HepG2 (cell line): ENCODE data around the gene EEF1AKMT3. TPM values are rescaled to one million over a fixed set of nuclear protein-coding genes. Genes with fewer than 3 reads are reported as not detected.
A peak's percentile ranks its signal among the peaks of the same experiment; 100 is the strongest.

Experiments
- GABPB1 ChIP-seq: IDR thresholded peaks from 2 replicates; pipeline ENCODE4 v1.6.1; 2016; ENCODE audit warnings: mild to moderate bottlenecking, missing genetic modification reagents, moderate library complexity, missing compliant biosample characterization
- HDAC1 ChIP-seq: sonication (generic); formaldehyde crosslinking; IDR thresholded peaks from 2 replicates; pipeline ENCODE4 v1.5.1; 2020; ENCODE audit warnings: mild to moderate bottlenecking, missing genetic modification reagents
- MED1 ChIP-seq: sonication (generic); formaldehyde crosslinking; IDR thresholded peaks from 2 replicates; pipeline ENCODE4 v1.4.0; 2020; ENCODE audit warnings: missing genetic modification reagents
- MIER3 ChIP-seq: IDR thresholded peaks from 2 replicates; pipeline ENCODE4 v1.6.1; 2016; ENCODE audit warnings: missing compliant biosample characterization, borderline replicate concordance
- MYC ChIP-seq: sonication (generic); formaldehyde crosslinking; IDR thresholded peaks from 2 replicates; pipeline ENCODE4 v1.9.0; 2021; ENCODE audit warnings: missing genetic modification reagents, borderline replicate concordance
- POLR2G ChIP-seq: fragments of 200-400 bp; formaldehyde crosslinking; IDR thresholded peaks from 2 replicates; pipeline ENCODE4 v1.6.1; 2018; ENCODE audit warnings: mild to moderate bottlenecking, low read depth, low read length, moderate library complexity
- SPEN ChIP-seq: sonication (generic); formaldehyde crosslinking; IDR thresholded peaks from 2 replicates; pipeline ENCODE4 v1.5.1; 2020; ENCODE audit warnings: low read depth, mild to moderate bottlenecking, missing genetic modification reagents
- TCF12 ChIP-seq, 2 experiments: fragments of 450-650 bp in 1 of 2; sonication (generic) in 1 of 2; formaldehyde crosslinking in 1 of 2; IDR thresholded peaks; 2 replicates each; pipeline versions ENCODE4 v1.6.1 to v1.8.0; 2017 to 2022; ENCODE audit warnings: antibody characterized with exemption in 1 of 2, mild to moderate bottlenecking in 1 of 2, missing genetic modification reagents in 1 of 2, moderate library complexity in 1 of 2
- ZBED4 ChIP-seq: sonication (generic); formaldehyde crosslinking; IDR thresholded peaks from 2 replicates; pipeline ENCODE4 v1.4.0; 2020; ENCODE audit warnings: missing genetic modification reagents, borderline replicate concordance
- ZNF674 ChIP-seq: sonication (generic); formaldehyde crosslinking; IDR thresholded peaks from 2 replicates; pipeline ENCODE4 v1.5.0; 2020; ENCODE audit warnings: low read depth, mild to moderate bottlenecking, missing genetic modification reagents
- ZNF687 ChIP-seq: sonication (generic); formaldehyde crosslinking; IDR thresholded peaks from 2 replicates; pipeline ENCODE4 v1.5.1; 2020; ENCODE audit warnings: mild to moderate bottlenecking, missing genetic modification reagents, moderate library complexity
- polyA plus RNA-seq, 8 experiments: library from polyadenylated mRNA; depleted of rRNA in 3 of 8; stranded (reverse) in 7 of 8; unstranded in 1 of 8; fragments of >200 nt; fragmentation: Illumina TruSeq in 4 of 8; extraction: Trizol in 4 of 8; gene quantifications; 2 replicates each; pipeline versions ENCODE4 v1.2.1 to v1.2.3, GENCODE V29; 2011 to 2016; ENCODE audit warnings: low read depth in 4 of 8, missing spikeins in 1 of 8, mixed read lengths in 1 of 8; ENCODE audit not compliant: insufficient read depth in 1 of 8
- total RNA-seq, 5 experiments: library from RNA; depleted of rRNA; stranded (reverse); fragments of >200 nt; fragmentation: Illumina TruSeq; extraction: Trizol; gene quantifications; 2 replicates each; pipeline ENCODE4 v1.2.3, GENCODE V29; 2016; ENCODE audit warnings: low read depth in 1 of 5

EEF1AKMT3 gene
- total and polyA plus RNA-seq, 2 of the 13 experiments (the other 11 are each of a cell fraction or from before 2014, with no cell fraction given) = 4.7 to 11.4 TPM

- no peak for TF ChIP-seq TCF12 (IDR thresholded peaks at IDR 0.05)
- 0 out of 2 replicates have a peak, but pooled peaks have one; percentile 56 for TF ChIP-seq TCF12 (CRISPR knock-in tag; IDR thresholded peaks at IDR 0.05)
- peak; percentile 74 for TF ChIP-seq POLR2G
- TF ChIP-seq SPEN (CRISPR knock-in tag) = peak; percentile 66; the same call in 1 of the 2 replicates
- TF ChIP-seq GABPB1 (CRISPR knock-in tag) = peak; percentile 79
- no peak for TF ChIP-seq ZNF674 (CRISPR knock-in tag)
- peak; percentile 54; the same call in 1 of the 2 replicates for TF ChIP-seq MED1
- TF ChIP-seq ZNF687 (CRISPR knock-in tag) = peak; percentile 66
- TF ChIP-seq MIER3 (CRISPR knock-in tag) = no peak
- TF ChIP-seq HDAC1 = peak; percentile 81
- peak; percentile 54; the same call in 1 of the 2 replicates for TF ChIP-seq MYC (CRISPR knock-in tag)
- TF ChIP-seq ZBED4 = 0 out of 2 replicates have a peak, but pooled peaks have one; percentile 22
These were observed 16.7 kb upstream of the EEF1AKMT3 start (continued) for GRCh38 chr12:57755454-57756372.
